Bronchial epithelial cell (primary cell): ENCODE data around the gene GLCE. TPM values are rescaled to one million over a fixed set of nuclear protein-coding genes. Genes with fewer than 3 reads are reported as not detected.

ENCODE experiments used
- DNase-seq: peaks from one replicate; pipeline ENCODE4 v3.0.0-alpha.2; 2010; ENCODE audit warnings: low read depth
- FAIRE-seq: peaks from 2 replicates; lab custom pipeline; 2011; peaks lifted over from hg19 to GRCh38; lab: Jason Lieb, UNC
- H3K27me3 ChIP-seq: 2 replicates; pipeline ENCODE4 v1.5.1; 2011; ENCODE audit warnings: low read length; ENCODE audit not compliant: control insufficient read depth, insufficient read depth
- H3K36me3 ChIP-seq: 2 replicates; pipeline ENCODE4 v1.5.1; 2011; ENCODE audit warnings: low read length; ENCODE audit not compliant: control insufficient read depth, insufficient read depth
- H3K4me3 ChIP-seq: 2 replicates; pipeline ENCODE4 v1.5.1; 2011; ENCODE audit warnings: mild to moderate bottlenecking, low read depth, low read length, control low read depth
- CTCF ChIP-seq: IDR thresholded peaks from 2 replicates; pipeline ENCODE4 v1.5.1; 2011; ENCODE audit warnings: mild to moderate bottlenecking, moderate library complexity, low read length, control low read depth, inconsistent platforms; ENCODE audit not compliant: insufficient read depth, severe bottlenecking
- total RNA-seq: library from RNA; depleted of rRNA; stranded (reverse); fragments of >200 nt; gene quantifications from 2 replicates; pipeline ENCODE4 v1.2.1, GENCODE V29; 2014

The GLCE gene
- total RNA-seq, 1 donor from 2014 or later, result 46.3 TPM

DNA sequence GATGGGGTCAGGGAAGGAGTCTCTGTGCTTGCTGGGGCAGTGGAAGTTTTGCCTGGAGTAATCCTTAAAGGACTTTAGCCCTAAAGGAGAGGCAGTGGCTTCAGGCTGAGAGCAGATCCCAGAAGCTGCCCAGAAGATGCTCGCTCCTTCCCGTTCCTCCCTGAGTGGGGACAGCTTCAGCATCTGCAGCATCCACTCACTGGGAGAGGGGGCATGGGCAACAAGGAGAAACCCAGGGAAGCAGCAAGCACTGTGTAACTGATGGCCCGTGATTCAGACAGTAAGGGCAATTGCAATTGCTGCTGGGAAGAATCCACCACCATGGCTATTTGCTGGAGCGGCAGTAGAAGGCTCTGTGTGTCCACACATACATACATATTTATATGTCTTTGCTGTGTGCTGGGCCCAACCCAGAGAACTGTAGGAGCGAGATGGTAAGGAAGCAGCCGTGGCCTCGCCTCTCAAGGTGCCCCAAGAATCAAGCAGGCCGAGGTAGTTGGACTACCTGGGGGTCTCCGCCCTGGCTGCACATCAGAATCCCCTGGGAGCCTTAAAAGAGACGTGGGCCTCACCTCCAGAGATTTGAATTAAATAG, 132.5 kb downstream of the GLCE start:
- no peak for FAIRE-seq
- H3K4me3 ChIP-seq, result no peak overlapping the region
- H3K27me3 ChIP-seq, result peaks cover 1% of the 10 kb centered on the region
- H3K36me3 ChIP-seq, result no peaks in the 10 kb centered on the region
- TF ChIP-seq CTCF, result no peak
- DNase-seq, result no peak

GRCh38 chr15:69293741-69294615, 133.5 kb downstream of the GLCE start:
- peaks cover 3% of the 10 kb centered on the region for H3K27me3 ChIP-seq
- no peak for FAIRE-seq
- no peak overlapping the region for H3K4me3 ChIP-seq
- no peaks in the 10 kb centered on the region for H3K36me3 ChIP-seq
- no peak for TF ChIP-seq CTCF
- DNase-seq, result no peak

- no peak for TF ChIP-seq CTCF
- H3K27me3 ChIP-seq, result peaks cover 10% of the 10 kb centered on the region
- H3K36me3 ChIP-seq, result no peaks in the 10 kb centered on the region
- DNase-seq (no peak), FAIRE-seq (peak; percentile 66)
- no peak overlapping the region for H3K4me3 ChIP-seq
Measured at GRCh38 chr15:69296606-69297005, 136.2 kb downstream of the GLCE start.

DNA sequence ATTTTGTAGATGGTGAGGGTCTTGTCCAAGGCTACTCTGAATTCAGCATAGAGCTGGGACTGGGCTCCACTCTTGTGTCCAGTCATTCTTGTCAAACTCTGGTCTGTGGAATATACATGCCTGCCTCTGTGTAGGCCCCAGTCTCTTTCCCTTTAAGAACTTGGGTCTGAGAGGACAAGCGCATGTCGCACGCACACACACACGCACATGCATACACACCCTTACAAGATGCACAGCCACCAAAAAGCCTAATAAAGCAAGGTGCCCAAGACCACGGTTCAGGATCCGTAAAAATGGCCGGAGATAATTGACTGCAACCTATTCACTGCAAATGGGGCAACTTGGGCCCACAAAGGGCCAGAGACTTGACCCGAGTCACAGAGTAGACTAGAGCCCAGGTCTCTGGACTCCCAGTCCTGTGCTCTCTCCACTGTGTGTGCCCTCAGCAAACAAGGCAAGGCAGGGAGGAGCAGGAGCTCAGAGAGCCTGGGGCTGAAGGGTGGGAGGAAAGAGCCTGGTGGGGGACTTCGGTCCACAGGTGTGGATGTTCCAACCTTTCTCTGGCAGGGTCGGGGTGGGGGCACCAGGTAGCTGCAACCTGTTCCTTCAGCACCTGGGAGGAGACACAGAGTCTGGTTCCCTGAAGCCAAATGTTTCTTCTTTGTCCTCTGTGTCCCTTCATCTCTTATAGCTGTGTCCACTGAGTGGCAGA, 137.4 kb downstream of the GLCE start:
- Histone ChIP-seq H3K4me3 (no peak overlapping the region), H3K27me3 (peaks cover 10% of the 10 kb centered on the region), H3K36me3 (no peaks in the 10 kb centered on the region)
- no peak for TF ChIP-seq CTCF
- DNase-seq, result no peak
- FAIRE-seq, result no peak

GRCh38 chr15:69298354-69298696, 137.9 kb downstream of the GLCE start:
- peak overlapping the region; percentile 43 for H3K4me3 ChIP-seq
- no peaks in the 10 kb centered on the region for H3K36me3 ChIP-seq
- H3K27me3 ChIP-seq, result peaks cover 10% of the 10 kb centered on the region
- TF ChIP-seq CTCF, result no peak
- FAIRE-seq (no peak), DNase-seq (no peak)
